Small intestine (tissue), 7 donors: ENCODE results near the gene PAPLN. TPM values are rescaled to one million over a fixed set of nuclear protein-coding genes. Genes with fewer than 3 reads are reported as not detected.
A peak's percentile ranks its signal among the peaks of the same experiment; 100 is the strongest.

Experiments used
- DNase-seq, 2 donors: peaks; one replicate each; pipeline versions ENCODE4 v3.0.0 to v3.0.0-alpha.2; 2013
- FAIRE-seq: peaks from 2 replicates; lab custom pipeline; 2012; peaks lifted over from hg19 to GRCh38; lab: Jason Lieb, UNC
- H3K27ac ChIP-seq, 3 donors: one replicate each; pipeline ENCODE4 v1.5.1; 2013; ENCODE audit warnings: low read length in 2 of 3, mild to moderate bottlenecking in 2 of 3, control low read depth in 1 of 3, inconsistent platforms in 1 of 3, low read depth in 1 of 3, moderate library complexity in 1 of 3
- H3K27me3 ChIP-seq, 3 donors: one replicate each; pipeline ENCODE4 v1.6.1; 2013; ENCODE audit warnings: low read length in 3 of 3, inconsistent platforms in 1 of 3; ENCODE audit not compliant: control insufficient read depth in 3 of 3, insufficient read depth in 3 of 3
- H3K36me3 ChIP-seq, 3 donors: one replicate each; pipeline ENCODE4 v1.6.1; 2013; ENCODE audit warnings: low read length in 3 of 3, inconsistent platforms in 1 of 3, low read depth in 1 of 3, mild to moderate bottlenecking in 1 of 3, moderate library complexity in 1 of 3; ENCODE audit not compliant: control insufficient read depth in 3 of 3, insufficient read depth in 2 of 3
- H3K4me1 ChIP-seq, 3 donors: one replicate each; pipeline ENCODE4 v1.6.1; 2013; ENCODE audit warnings: low read length in 2 of 3, inconsistent platforms in 1 of 3, low read depth in 1 of 3, mild to moderate bottlenecking in 1 of 3, moderate library complexity in 1 of 3; ENCODE audit not compliant: control insufficient read depth in 3 of 3, insufficient read depth in 2 of 3
- H3K4me3 ChIP-seq, 3 donors: one replicate each; pipeline ENCODE4 v1.5.1; 2013; ENCODE audit warnings: low read length in 3 of 3, control low read depth in 1 of 3, inconsistent platforms in 1 of 3, low read depth in 1 of 3, mild to moderate bottlenecking in 1 of 3, moderate library complexity in 1 of 3
- H3K9me3 ChIP-seq, 2 donors: one replicate each; pipeline ENCODE4 v1.6.1; 2013; ENCODE audit warnings: low read depth in 1 of 2, low read length in 1 of 2; ENCODE audit not compliant: control insufficient read depth in 2 of 2, insufficient read depth in 1 of 2
- WGBS, 3 donors: extraction: QIAGEN DNeasy Blood & Tissue Kit; methylation state at CpG; one replicate each; pipeline ENCODE4 v1.1.7; 2013; 5-methylcytosine and 5-hydroxymethylcytosine counted together
- polyA plus RNA-seq, 4 donors: library from polyadenylated mRNA; stranded (reverse) in 3 of 4; unstranded in 1 of 4; fragments of 200-250 nt in 3 of 4; fragments of 120-200 nt in 1 of 4; gene quantifications; one replicate each; pipeline versions ENCODE4 v1.2.1 to v1.2.3, GENCODE V29; 2013
- donor health status: healthy with polysubstance abuse.
- donor health status: control.
- donor health status: control.
- donor health status: Bipolar disorder and iron deficiency.
- donor health status: healthy.

Gene PAPLN
- polyA plus RNA-seq, 4 donors = 0.45 to 59.2 (median 2.0) TPM

- FAIRE-seq (no peak), DNase-seq (no peak)
- H3K4me1 ChIP-seq = no peaks in the 10 kb centered on the region
- H3K4me3 ChIP-seq = no peak overlapping the region
- WGBS, 3 donors = 92 to 99% (median 95%) methylated on average over 2 of the region's 2 CpGs
- H3K27ac ChIP-seq = no peak overlapping the region
- peaks cover 16 to 34% (median 24%) of the 10 kb centered on the region in 3 donors for H3K36me3 ChIP-seq
- no peaks in the 10 kb centered on the region for H3K9me3 ChIP-seq
- no peaks in the 10 kb centered on the region for H3K27me3 ChIP-seq
Measured at GRCh38 chr14:73286598-73286997, 49.3 kb downstream of the PAPLN start.

DNA sequence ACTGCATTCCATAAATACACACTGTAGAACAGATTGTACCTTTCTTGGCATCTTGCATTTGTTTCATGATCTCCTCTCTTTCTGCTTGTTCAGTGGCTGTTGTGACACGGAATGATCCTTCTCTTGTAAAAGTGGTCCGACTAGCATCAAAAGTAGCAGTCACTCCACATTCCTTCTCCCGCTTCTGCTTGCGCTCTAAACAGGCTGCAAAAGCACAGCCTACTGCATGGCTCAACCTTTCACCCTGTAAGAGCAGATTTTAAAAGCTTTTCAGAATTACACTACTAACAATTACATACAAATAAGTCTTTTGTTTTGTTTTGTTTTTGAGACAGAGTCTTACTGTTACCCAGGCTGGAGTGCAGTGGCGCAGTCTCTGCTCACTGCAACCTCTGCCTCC is 49.8 kb downstream of the PAPLN start:
- Histone ChIP-seq H3K4me1 (no peaks in the 10 kb centered on the region), H3K9me3 (no peaks in the 10 kb centered on the region), H3K4me3 (no peak overlapping the region), H3K36me3 (peaks cover 16 to 39% (median 19%) of the 10 kb centered on the region in 3 donors), H3K27me3 (no peaks in the 10 kb centered on the region), H3K27ac (no peak overlapping the region)
- DNase-seq = no peak
- no peak for FAIRE-seq
- 93 to 96% (median 94%) methylated on average over 5 of the region's 5 CpGs for WGBS, 3 donors

DNA sequence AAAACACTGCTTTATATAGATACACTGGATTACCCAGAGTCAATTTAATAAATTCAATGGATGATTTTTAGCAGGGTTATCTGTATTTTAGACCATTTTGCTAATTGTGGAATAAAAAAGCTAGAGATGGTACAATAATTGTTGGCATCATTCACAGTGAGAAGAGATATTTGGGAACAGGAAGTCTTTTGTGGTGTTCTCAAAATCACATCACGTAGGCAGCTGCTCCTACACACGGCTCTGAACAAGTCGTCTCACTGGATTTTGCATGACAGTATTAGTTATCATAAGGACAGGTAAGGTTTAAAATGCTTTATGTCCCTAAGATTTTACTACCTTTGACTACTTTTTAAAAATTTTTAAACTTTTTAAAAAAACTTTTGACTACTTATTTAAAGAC is 52.0 kb downstream of the PAPLN start:
- Histone ChIP-seq H3K27ac (no peak overlapping the region), H3K4me1 (no peaks in the 10 kb centered on the region), H3K9me3 (no peaks in the 10 kb centered on the region), H3K27me3 (no peaks in the 10 kb centered on the region), H3K36me3 (peaks cover 7 to 42% (median 8%) of the 10 kb centered on the region in 3 donors), H3K4me3 (no peak overlapping the region)
- DNase-seq (no peak), FAIRE-seq (no peak)
- WGBS, 3 donors = 54 to 75% (median 59%) methylated on average over 3 of the region's 3 CpGs

GRCh38 chr14:73289729-73290128 is 52.4 kb downstream of the PAPLN start:
- DNase-seq (no peak), FAIRE-seq (no peak)

GRCh38 chr14:73290279-73290678 is 53.0 kb downstream of the PAPLN start:
- FAIRE-seq = no peak
- Histone ChIP-seq H3K9me3 (no peaks in the 10 kb centered on the region), H3K4me1 (no peaks in the 10 kb centered on the region), H3K36me3 (peaks cover 6 to 43% (median 7%) of the 10 kb centered on the region in 3 donors), H3K4me3 (no peak overlapping the region), H3K27ac (no peak overlapping the region), H3K27me3 (no peaks in the 10 kb centered on the region)
- WGBS, 3 donors = 54 to 69% (median 58%) methylated on average over 4 of the region's 4 CpGs
- no peak for DNase-seq

More at GRCh38 chr14:73289729-73290128, 52.4 kb downstream of the PAPLN start:
- Histone ChIP-seq H3K36me3 (peaks cover 7 to 46% (median 8%) of the 10 kb centered on the region in 3 donors), H3K4me3 (no peak overlapping the region), H3K27ac (peak overlapping the region in 1 of 3 donors; percentile 45), H3K27me3 (no peaks in the 10 kb centered on the region), H3K4me1 (no peaks in the 10 kb centered on the region), H3K9me3 (no peaks in the 10 kb centered on the region)
- 61 to 69% (median 68%) methylated on average over 3 of the region's 3 CpGs for WGBS, 3 donors

- FAIRE-seq = no peak
- WGBS, 3 donors = 90 to 93% (median 91%) methylated on average over 12 of the region's 12 CpGs
- no peak for DNase-seq
Measured at GRCh38 chr14:73293782-73294781, 56.8 kb downstream of the PAPLN start.

GRCh38 chr14:73295198-73295796 is 58.0 kb downstream of the PAPLN start:
- DNase-seq = peak; percentile 58 to 70
- H3K36me3 ChIP-seq = peaks cover 3 to 24% (median 3%) of the 10 kb centered on the region in 3 donors
- WGBS, 3 donors = 57 to 83% (median 75%) methylated on average over 1 of the region's 1 CpG
- H3K4me3 ChIP-seq = no peak overlapping the region
- no peak for FAIRE-seq
- peaks cover 0 to 13% (median 4%) of the 10 kb centered on the region in 3 donors for H3K4me1 ChIP-seq
- H3K9me3 ChIP-seq = no peaks in the 10 kb centered on the region
- H3K27ac ChIP-seq = no peak overlapping the region
- H3K27me3 ChIP-seq = no peaks in the 10 kb centered on the region

More at GRCh38 chr14:73293782-73294781, 56.8 kb downstream of the PAPLN start:
- H3K27me3 ChIP-seq = no peaks in the 10 kb centered on the region
- H3K4me1 ChIP-seq = peaks cover 0 to 12% (median 4%) of the 10 kb centered on the region in 3 donors
- no peaks in the 10 kb centered on the region for H3K9me3 ChIP-seq
- H3K27ac ChIP-seq = no peak overlapping the region
- H3K36me3 ChIP-seq = peaks cover 5 to 24% (median 7%) of the 10 kb centered on the region in 3 donors
- no peak overlapping the region for H3K4me3 ChIP-seq

GRCh38 chr14:73305499-73305898 is 68.2 kb downstream of the PAPLN start:
- WGBS, 3 donors = 65 to 87% (median 82%) methylated on average over 3 of the region's 3 CpGs
- H3K9me3 ChIP-seq = no peaks in the 10 kb centered on the region
- no peak for DNase-seq
- no peaks in the 10 kb centered on the region for H3K27me3 ChIP-seq
- no peaks in the 10 kb centered on the region for H3K4me1 ChIP-seq
- H3K36me3 ChIP-seq = peaks cover 0 to 6% (median 5%) of the 10 kb centered on the region in 3 donors
- H3K4me3 ChIP-seq = no peak overlapping the region
- peak overlapping the region in 1 of 3 donors; percentile 20 for H3K27ac ChIP-seq
- no peak for FAIRE-seq
